ENCODE data around the gene LIN28A. TPM values are rescaled to one million over a fixed set of nuclear protein-coding genes. Genes with fewer than 3 reads are reported as not detected.

The LIN28A gene
- total and polyA plus RNA-seq, 10 of the 15 experiments (the other 5 are each of a cell fraction or from before 2014, with no cell fraction given), result 0.13 to 0.59 (median 0.30) TPM; not detected in 7

DNA sequence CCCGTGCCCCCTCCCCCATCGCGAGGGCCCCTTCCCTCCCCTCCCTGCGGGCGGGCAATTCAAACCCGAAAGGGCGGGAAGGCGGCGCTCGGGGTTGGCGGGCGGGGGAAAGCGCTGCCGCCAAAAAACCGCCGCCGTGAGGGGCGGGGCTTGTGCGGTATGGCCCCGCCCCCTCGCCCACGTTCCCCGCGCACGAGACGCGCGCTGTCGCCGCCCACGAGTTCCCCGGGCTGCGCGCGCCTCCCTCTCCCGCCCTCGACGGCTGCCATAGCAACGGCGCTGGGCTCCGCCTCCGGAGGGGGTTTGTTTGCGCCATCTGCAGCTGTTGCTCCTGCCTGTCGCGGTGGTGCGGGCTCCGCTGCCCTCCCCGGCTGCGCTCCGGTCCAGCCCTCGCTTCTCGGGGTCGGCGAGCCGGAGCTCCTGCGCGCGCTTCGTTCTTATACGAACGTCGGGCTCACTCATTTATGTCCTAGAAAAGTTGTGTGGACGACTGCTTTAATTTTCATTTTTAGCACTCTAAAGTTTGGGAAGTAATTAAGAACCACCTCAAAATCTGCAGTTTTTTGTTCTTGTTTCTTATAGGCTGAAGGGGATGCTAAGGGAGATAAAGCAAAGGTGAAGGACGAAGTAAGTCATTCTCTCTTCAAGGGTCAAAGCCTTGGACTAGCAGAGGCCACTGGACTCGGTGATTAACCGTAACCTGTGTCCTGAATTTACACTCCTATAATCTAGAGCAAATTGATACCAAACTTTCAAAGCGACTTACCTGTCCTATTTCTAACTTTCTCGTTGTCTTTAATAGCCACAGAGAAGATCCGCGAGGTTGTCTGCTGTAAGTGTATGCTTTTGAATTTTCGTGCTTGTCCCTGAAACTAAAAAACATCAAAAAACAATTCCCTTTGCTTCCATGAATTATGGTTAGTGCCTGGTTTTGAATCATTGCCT is 62.6 kb downstream of the LIN28A start (continued):
- TF ChIP-seq, protein P1, sequence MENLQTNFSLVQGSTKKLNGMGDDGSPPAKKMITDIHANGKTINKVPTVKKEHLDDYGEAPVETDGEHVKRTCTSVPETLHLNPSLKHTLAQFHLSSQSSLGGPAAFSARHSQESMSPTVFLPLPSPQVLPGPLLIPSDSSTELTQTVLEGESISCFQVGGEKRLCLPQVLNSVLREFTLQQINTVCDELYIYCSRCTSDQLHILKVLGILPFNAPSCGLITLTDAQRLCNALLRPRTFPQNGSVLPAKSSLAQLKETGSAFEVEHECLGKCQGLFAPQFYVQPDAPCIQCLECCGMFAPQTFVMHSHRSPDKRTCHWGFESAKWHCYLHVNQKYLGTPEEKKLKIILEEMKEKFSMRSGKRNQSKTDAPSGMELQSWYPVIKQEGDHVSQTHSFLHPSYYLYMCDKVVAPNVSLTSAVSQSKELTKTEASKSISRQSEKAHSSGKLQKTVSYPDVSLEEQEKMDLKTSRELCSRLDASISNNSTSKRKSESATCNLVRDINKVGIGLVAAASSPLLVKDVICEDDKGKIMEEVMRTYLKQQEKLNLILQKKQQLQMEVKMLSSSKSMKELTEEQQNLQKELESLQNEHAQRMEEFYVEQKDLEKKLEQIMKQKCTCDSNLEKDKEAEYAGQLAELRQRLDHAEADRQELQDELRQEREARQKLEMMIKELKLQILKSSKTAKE (IDR thresholded peaks at IDR 0.05; ENCODE audit: low read depth, poor library complexity, severe bottlenecking), result no peak
- TF ChIP-seq, protein P2, sequence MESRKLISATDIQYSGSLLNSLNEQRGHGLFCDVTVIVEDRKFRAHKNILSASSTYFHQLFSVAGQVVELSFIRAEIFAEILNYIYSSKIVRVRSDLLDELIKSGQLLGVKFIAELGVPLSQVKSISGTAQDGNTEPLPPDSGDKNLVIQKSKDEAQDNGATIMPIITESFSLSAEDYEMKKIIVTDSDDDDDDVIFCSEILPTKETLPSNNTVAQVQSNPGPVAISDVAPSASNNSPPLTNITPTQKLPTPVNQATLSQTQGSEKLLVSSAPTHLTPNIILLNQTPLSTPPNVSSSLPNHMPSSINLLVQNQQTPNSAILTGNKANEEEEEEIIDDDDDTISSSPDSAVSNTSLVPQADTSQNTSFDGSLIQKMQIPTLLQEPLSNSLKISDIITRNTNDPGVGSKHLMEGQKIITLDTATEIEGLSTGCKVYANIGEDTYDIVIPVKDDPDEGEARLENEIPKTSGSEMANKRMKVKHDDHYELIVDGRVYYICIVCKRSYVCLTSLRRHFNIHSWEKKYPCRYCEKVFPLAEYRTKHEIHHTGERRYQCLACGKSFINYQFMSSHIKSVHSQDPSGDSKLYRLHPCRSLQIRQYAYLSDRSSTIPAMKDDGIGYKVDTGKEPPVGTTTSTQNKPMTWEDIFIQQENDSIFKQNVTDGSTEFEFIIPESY (IDR thresholded peaks at IDR 0.05), result no peak
- TF ChIP-seq, protein P3, sequence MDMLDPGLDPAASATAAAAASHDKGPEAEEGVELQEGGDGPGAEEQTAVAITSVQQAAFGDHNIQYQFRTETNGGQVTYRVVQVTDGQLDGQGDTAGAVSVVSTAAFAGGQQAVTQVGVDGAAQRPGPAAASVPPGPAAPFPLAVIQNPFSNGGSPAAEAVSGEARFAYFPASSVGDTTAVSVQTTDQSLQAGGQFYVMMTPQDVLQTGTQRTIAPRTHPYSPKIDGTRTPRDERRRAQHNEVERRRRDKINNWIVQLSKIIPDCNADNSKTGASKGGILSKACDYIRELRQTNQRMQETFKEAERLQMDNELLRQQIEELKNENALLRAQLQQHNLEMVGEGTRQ (IDR thresholded peaks at IDR 0.05; ENCODE audit: borderline replicate concordance, low read depth, low read length), result peak; percentile 15
- TF ChIP-seq NR2C1 (IDR thresholded peaks at IDR 0.05) (no peak), ZSCAN29 (IDR thresholded peaks at IDR 0.05) (no peak), HCFC1 (IDR thresholded peaks at IDR 0.05; ENCODE audit: low read length) (peak; percentile 43; the same call in 1 of the 2 replicates), TCF3 (IDR thresholded peaks at IDR 0.05; ENCODE audit: borderline replicate concordance, insufficient read depth, low read depth, low read length) (peak; percentile 86; the same call in 1 of the 2 replicates), NFYA (IDR thresholded peaks at IDR 0.05; ENCODE audit: borderline replicate concordance, low read depth, low read length) (no peak), POLR2A (IDR thresholded peaks at IDR 0.05; ENCODE audit: low read depth, low read length) (peak; percentile 53), PML (IDR thresholded peaks at IDR 0.05; ENCODE audit: low read length) (0 out of 2 replicates have a peak, but pooled peaks have one; percentile 67), KDM1A (IDR thresholded peaks at IDR 0.05; ENCODE audit: borderline replicate concordance) (no peak), RB1 (IDR thresholded peaks at IDR 0.05; ENCODE audit: borderline replicate concordance) (peak; percentile 80), SRF (IDR thresholded peaks at IDR 0.05; ENCODE audit: low read depth in 2 of 2, low read length in 2 of 2) (0 out of 4 replicates have a peak, but pooled peaks of 1 of the 2 experiments have one; percentile 47), HDAC6 (IDR thresholded peaks at IDR 0.05; ENCODE audit: unreplicated experiment) (no peak), TCF7 (IDR thresholded peaks at IDR 0.05; ENCODE audit: borderline replicate concordance) (no peak), SIN3A (IDR thresholded peaks at IDR 0.05; ENCODE audit: low read depth, low read length) (peak; percentile 92), NRF1 (conservative IDR thresholded peaks at IDR 0.05; ENCODE audit: low read depth, low read length) (peak; percentile 42), BMI1 (IDR thresholded peaks at IDR 0.05; ENCODE audit: borderline replicate concordance) (peak; percentile 96), HDAC2 (IDR thresholded peaks at IDR 0.05) (no peak), CEBPB (IDR thresholded peaks at IDR 0.05; ENCODE audit: borderline replicate concordance in 1 of 2, low read depth in 2 of 2, low read length in 2 of 2) (no peak), SMAD5 (IDR thresholded peaks at IDR 0.05; ENCODE audit: low read depth) (no peak)
- TF ChIP-seq, protein P4, sequence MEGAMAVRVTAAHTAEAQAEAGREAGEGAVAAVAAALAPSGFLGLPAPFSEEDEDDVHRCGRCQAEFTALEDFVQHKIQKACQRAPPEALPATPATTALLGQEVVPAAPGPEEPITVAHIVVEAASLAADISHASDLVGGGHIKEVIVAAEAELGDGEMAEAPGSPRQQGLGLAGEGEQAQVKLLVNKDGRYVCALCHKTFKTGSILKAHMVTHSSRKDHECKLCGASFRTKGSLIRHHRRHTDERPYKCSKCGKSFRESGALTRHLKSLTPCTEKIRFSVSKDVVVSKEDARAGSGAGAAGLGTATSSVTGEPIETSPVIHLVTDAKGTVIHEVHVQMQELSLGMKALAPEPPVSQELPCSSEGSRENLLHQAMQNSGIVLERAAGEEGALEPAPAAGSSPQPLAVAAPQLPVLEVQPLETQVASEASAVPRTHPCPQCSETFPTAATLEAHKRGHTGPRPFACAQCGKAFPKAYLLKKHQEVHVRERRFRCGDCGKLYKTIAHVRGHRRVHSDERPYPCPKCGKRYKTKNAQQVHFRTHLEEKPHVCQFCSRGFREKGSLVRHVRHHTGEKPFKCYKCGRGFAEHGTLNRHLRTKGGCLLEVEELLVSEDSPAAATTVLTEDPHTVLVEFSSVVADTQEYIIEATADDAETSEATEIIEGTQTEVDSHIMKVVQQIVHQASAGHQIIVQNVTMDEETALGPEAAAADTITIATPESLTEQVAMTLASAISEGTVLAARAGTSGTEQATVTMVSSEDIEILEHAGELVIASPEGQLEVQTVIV (IDR thresholded peaks at IDR 0.05; ENCODE audit: borderline replicate concordance, partially characterized antibody), result no peak
